Spleen (tissue), 7 donors: ENCODE data around the gene TCF3.

Experiments used
- POLR2A ChIP-seq, 3 donors: fragments of 450-650 bp; IDR thresholded peaks; one replicate each; pipeline ENCODE4 v1.5.1; 2017; ENCODE audit warnings: antibody characterized with exemption in 3 of 3, mild to moderate bottlenecking in 1 of 3
- POLR2AphosphoS5 ChIP-seq, 3 donors: sonication (generic); formaldehyde crosslinking; IDR thresholded peaks; one replicate each; pipeline ENCODE4 v1.5.1; 2017; ENCODE audit warnings: antibody characterized with exemption in 3 of 3
- TF ChIP-seq, protein P1 (sequence below), 11 experiments: fragments of 200-600 bp in 7 of 11; fragments of 450-650 bp in 4 of 11; sonication (generic) in 4 of 11; IDR thresholded peaks in 8 of 11; conservative IDR thresholded peaks in 3 of 11; 1 replicate in 7 of 11; 2 replicates in 4 of 11; pipeline versions ENCODE4 v1.4.0 to v1.8.0; 2016 to 2021; ENCODE audit warnings: antibody characterized with exemption in 11 of 11, inconsistent platforms in 4 of 11, mild to moderate bottlenecking in 1 of 11
- donor health status: DM: no; HTN: no; CAD: no; lungs with moderate emphysema.
- donor health status: DM: no; HTN: no; CAD: no.
- donor health status: DM: no; HTN: no; CAD: no.

DNA sequence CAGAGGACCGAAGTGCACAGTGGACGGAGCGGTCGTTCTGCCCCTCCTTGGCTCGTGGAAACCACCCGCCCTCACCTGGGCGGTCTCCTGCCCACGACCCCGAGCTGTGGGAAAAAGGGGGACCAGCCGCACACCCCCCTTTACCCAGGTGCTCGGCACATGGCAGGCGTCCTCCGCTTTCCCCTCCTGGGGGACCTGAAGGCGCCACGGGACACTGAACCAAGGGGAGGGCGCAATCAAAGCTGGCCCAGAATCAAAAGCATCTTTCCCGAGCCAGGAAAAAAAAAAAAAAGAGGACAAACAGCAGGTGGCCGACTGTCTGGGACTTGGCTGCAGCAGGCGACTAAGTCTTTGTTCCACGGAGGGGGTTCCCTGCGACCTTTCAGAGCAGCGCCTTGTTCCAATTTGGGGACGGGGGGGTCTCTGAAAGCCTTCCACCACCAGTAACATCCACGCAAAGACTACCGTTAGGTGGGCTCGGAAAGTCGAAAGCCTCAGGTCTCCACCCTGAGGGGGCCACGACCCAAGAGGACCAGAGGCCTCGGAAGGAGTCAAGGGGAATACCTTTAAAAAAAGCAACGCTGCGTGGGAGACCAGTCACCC lies 60.9 kb downstream of the TCF3 start:
- peak in 1 of 3 donors; percentile 51 for TF ChIP-seq POLR2AphosphoS5 (IDR thresholded peaks at IDR 0.05)
- TF ChIP-seq, protein P1, sequence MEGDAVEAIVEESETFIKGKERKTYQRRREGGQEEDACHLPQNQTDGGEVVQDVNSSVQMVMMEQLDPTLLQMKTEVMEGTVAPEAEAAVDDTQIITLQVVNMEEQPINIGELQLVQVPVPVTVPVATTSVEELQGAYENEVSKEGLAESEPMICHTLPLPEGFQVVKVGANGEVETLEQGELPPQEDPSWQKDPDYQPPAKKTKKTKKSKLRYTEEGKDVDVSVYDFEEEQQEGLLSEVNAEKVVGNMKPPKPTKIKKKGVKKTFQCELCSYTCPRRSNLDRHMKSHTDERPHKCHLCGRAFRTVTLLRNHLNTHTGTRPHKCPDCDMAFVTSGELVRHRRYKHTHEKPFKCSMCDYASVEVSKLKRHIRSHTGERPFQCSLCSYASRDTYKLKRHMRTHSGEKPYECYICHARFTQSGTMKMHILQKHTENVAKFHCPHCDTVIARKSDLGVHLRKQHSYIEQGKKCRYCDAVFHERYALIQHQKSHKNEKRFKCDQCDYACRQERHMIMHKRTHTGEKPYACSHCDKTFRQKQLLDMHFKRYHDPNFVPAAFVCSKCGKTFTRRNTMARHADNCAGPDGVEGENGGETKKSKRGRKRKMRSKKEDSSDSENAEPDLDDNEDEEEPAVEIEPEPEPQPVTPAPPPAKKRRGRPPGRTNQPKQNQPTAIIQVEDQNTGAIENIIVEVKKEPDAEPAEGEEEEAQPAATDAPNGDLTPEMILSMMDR (IDR thresholded peaks at IDR 0.05 in 8 of 11, conservative IDR thresholded peaks at IDR 0.05 in 3 of 11): no peak
- TF ChIP-seq POLR2A (IDR thresholded peaks at IDR 0.05): no peak
